CD14-positive monocyte (primary cell): ENCODE results near the gene LAMB3. TPM values are rescaled to one million over a fixed set of nuclear protein-coding genes. Genes with fewer than 3 reads are reported as not detected.

ENCODE experiments used
- DNase-seq, 3 donors: peaks; one replicate each; pipeline ENCODE4 v3.0.0-alpha.2; 2011 to 2022
- H2AFZ ChIP-seq: 2 replicates; pipeline ENCODE4 v1.6.0; 2012; ENCODE audit warnings: mild to moderate bottlenecking, low read depth, low read length, inconsistent platforms; ENCODE audit not compliant: insufficient read depth, poor library complexity, severe bottlenecking
- H3K27ac ChIP-seq, 2 donors: 1 replicate in 1 of 2; 2 replicates in 1 of 2; pipeline ENCODE4 v1.5.1; 2012 to 2013; ENCODE audit warnings: low read length in 2 of 2, control low read depth in 1 of 2, inconsistent platforms in 1 of 2, low read depth in 1 of 2, mild to moderate bottlenecking in 1 of 2
- H3K27me3 ChIP-seq, 2 donors: one replicate each; pipeline versions ENCODE4 v1.6.0 to v1.6.1; 2011 to 2013; ENCODE audit warnings: low read length in 2 of 2; ENCODE audit not compliant: control insufficient read depth in 2 of 2, insufficient read depth in 2 of 2
- H3K36me3 ChIP-seq, 2 donors: replicated peaks in 1 of 2; 1 replicate in 1 of 2; 2 replicates in 1 of 2; pipeline versions ENCODE4 v1.5.1 to v1.6.1; 2012 to 2013; ENCODE audit warnings: low read length in 2 of 2, control low read depth in 1 of 2, inconsistent platforms in 1 of 2, mild to moderate bottlenecking in 1 of 2; ENCODE audit not compliant: insufficient read depth in 2 of 2, control insufficient read depth in 1 of 2
- H3K4me1 ChIP-seq, 2 donors: 1 replicate in 1 of 2; 2 replicates in 1 of 2; pipeline versions ENCODE4 v1.5.1 to v1.6.1; 2012 to 2013; ENCODE audit warnings: low read length in 2 of 2, control low read depth in 1 of 2, inconsistent platforms in 1 of 2, mild to moderate bottlenecking in 1 of 2, moderate library complexity in 1 of 2; ENCODE audit not compliant: insufficient read depth in 2 of 2, control insufficient read depth in 1 of 2
- H3K4me2 ChIP-seq: replicated peaks from 2 replicates; pipeline ENCODE3; 2012; ENCODE audit warnings: low read length, moderate library complexity, mild to moderate bottlenecking; ENCODE audit not compliant: poor library complexity, severe bottlenecking; ENCODE audit errors: extremely low read depth
- H3K4me3 ChIP-seq, 3 experiments: fragments of 200-600 bp in 1 of 3; sonication (generic) in 1 of 3; replicated peaks in 1 of 3; 1 replicate in 2 of 3; 2 replicates in 1 of 3; pipeline ENCODE4 v1.5.1; 2011 to 2013; ENCODE audit warnings: low read length in 3 of 3, mild to moderate bottlenecking in 3 of 3, control low read depth in 2 of 3, low read depth in 2 of 3, inconsistent platforms in 1 of 3, moderate library complexity in 1 of 3
- H3K79me2 ChIP-seq: 2 replicates; pipeline ENCODE4 v1.6.0; 2012; ENCODE audit warnings: mild to moderate bottlenecking, control low read depth, inconsistent platforms, low read length, moderate library complexity; ENCODE audit not compliant: insufficient read depth
- H3K9ac ChIP-seq: 2 replicates; pipeline ENCODE4 v1.6.0; 2017; ENCODE audit warnings: low read length, mild to moderate bottlenecking; ENCODE audit not compliant: insufficient read depth, poor library complexity, severe bottlenecking
- H3K9me3 ChIP-seq, 2 donors: replicated peaks in 1 of 2; 1 replicate in 1 of 2; 2 replicates in 1 of 2; pipeline versions ENCODE4 v1.5.1 to v1.6.1; 2012 to 2013; ENCODE audit warnings: low read length in 2 of 2, control low read depth in 1 of 2; ENCODE audit not compliant: control insufficient read depth in 1 of 2, insufficient read depth in 1 of 2
- H4K20me1 ChIP-seq: 2 replicates; pipeline ENCODE4 v1.6.0; 2012; ENCODE audit warnings: mild to moderate bottlenecking, low read length, control low read depth, moderate library complexity; ENCODE audit not compliant: insufficient read depth
- H3K27ac Mint-ChIP-seq, 7 donors: one replicate each; pipeline ENCODE4 v1.8.0; 2020; ENCODE audit warnings: mild to moderate bottlenecking in 7 of 7, mixed read lengths in 7 of 7, moderate library complexity in 6 of 7, inconsistent platforms in 2 of 7
- H3K27me3 Mint-ChIP-seq, 3 donors: one replicate each; pipeline ENCODE4 v1.8.0; 2021 to 2022; ENCODE audit warnings: low read depth in 3 of 3, mild to moderate bottlenecking in 3 of 3, mixed read lengths in 3 of 3, moderate library complexity in 3 of 3, inconsistent platforms in 1 of 3
- H3K36me3 Mint-ChIP-seq, 2 donors: one replicate each; pipeline ENCODE4 v1.8.0; 2020; ENCODE audit warnings: mixed read lengths in 2 of 2, inconsistent platforms in 1 of 2, mild to moderate bottlenecking in 1 of 2
- H3K4me1 Mint-ChIP-seq: one replicate; pipeline ENCODE4 v1.8.0; 2020; ENCODE audit warnings: mild to moderate bottlenecking, mixed read lengths
- H3K4me3 Mint-ChIP-seq, 2 donors: one replicate each; pipeline ENCODE4 v1.8.0; 2020; ENCODE audit warnings: mild to moderate bottlenecking in 2 of 2, mixed read lengths in 2 of 2, moderate library complexity in 1 of 2
- H3K9me3 Mint-ChIP-seq, 7 donors: one replicate each; pipeline ENCODE4 v1.8.0; 2020 to 2022; ENCODE audit warnings: mixed read lengths in 7 of 7, mild to moderate bottlenecking in 6 of 7, moderate library complexity in 6 of 7, inconsistent platforms in 2 of 7
- WGBS: methylation state at CpG from one replicate; pipeline ENCODE4 v1.1.5; 2013; ENCODE audit warnings: missing lambda C conversion rate; ENCODE audit not compliant: insufficient coverage; 5-methylcytosine and 5-hydroxymethylcytosine counted together
- intact Hi-C, 2 donors: fragments of 100-400 bp; cut with micrococcal nuclease; formaldehyde crosslinking; loops; one replicate each; pipeline versions ENCODE4 v1.15.0 to v1.15.1; 2023
- polyA plus RNA-seq, 3 donors: library from polyadenylated mRNA; depleted of rRNA in 1 of 3; unstranded in 2 of 3; stranded (reverse) in 1 of 3; fragments of 300-500 nt in 2 of 3; fragments of >200 nt in 1 of 3; fragmentation: Illumina TruSeq in 2 of 3; gene quantifications; 1 replicate in 2 of 3; 2 replicates in 1 of 3; pipeline ENCODE4 v1.2.3, GENCODE V29; 2012 to 2021
- TF ChIP-seq, protein P1 (sequence below): fragments of 200-600 bp; IDR thresholded peaks from one replicate; pipeline ENCODE4 v1.8.0; 2022; ENCODE audit warnings: antibody characterized with exemption, mild to moderate bottlenecking

Gene LAMB3
- polyA plus RNA-seq, 3 donors: 0.29 to 0.67 (median 0.30) TPM

DNA sequence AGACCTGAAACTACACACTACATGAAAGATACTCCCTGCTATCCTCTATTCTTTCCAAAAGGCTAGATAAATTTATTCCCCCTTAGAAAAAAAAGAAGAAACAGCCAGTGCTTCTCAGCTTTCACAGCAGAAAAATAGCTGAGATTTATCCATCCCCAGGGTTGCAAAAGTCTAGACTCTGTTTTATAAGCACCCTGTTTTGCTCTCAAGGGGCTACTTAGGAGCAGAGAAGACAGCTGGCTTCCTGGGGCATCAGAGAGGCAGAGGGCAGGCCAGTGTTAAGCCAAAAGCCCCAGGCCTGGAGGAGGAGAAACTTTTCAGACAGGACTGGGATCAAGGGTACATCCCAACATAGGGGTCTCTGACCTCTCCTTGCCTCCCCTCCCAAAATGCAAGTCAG lies 3.9 kb downstream of the LAMB3 start:
- TF ChIP-seq, protein P1, sequence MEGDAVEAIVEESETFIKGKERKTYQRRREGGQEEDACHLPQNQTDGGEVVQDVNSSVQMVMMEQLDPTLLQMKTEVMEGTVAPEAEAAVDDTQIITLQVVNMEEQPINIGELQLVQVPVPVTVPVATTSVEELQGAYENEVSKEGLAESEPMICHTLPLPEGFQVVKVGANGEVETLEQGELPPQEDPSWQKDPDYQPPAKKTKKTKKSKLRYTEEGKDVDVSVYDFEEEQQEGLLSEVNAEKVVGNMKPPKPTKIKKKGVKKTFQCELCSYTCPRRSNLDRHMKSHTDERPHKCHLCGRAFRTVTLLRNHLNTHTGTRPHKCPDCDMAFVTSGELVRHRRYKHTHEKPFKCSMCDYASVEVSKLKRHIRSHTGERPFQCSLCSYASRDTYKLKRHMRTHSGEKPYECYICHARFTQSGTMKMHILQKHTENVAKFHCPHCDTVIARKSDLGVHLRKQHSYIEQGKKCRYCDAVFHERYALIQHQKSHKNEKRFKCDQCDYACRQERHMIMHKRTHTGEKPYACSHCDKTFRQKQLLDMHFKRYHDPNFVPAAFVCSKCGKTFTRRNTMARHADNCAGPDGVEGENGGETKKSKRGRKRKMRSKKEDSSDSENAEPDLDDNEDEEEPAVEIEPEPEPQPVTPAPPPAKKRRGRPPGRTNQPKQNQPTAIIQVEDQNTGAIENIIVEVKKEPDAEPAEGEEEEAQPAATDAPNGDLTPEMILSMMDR: no peak
- H3K27ac ChIP-seq: no peak overlapping the region
- intact Hi-C loops: loop anchor here (5.0 kb wide), 1 partner anchor 44 kb away; no protein-coding TSS in a partner anchor
- H3K4me2 ChIP-seq: peak overlapping the region; percentile 59
- Mint-ChIP-seq H3K27me3 (peaks cover 29 to 35% (median 33%) of the 10 kb centered on the region in 3 donors), H3K4me1 (peaks cover 70% of the 10 kb centered on the region), H3K9me3 (peaks cover 0 to 2% (median 0%) of the 10 kb centered on the region in 7 donors), H3K36me3 (peaks cover 0 to 11% of the 10 kb centered on the region in 2 donors), H3K4me3 (no peak overlapping the region), H3K27ac (peak overlapping the region; percentile 74 to 89 (median 83))
- H3K79me2 ChIP-seq: no peaks in the 10 kb centered on the region
- no peaks in the 10 kb centered on the region for H3K9me3 ChIP-seq
- H3K36me3 ChIP-seq: no peaks in the 10 kb centered on the region
- no peak for DNase-seq
- H2AFZ ChIP-seq: no peak overlapping the region
- no peak overlapping the region for H3K4me3 ChIP-seq
- peaks cover 60 to 66% of the 10 kb centered on the region in 2 donors for H3K4me1 ChIP-seq
- no peaks in the 10 kb centered on the region for H4K20me1 ChIP-seq
- no peak overlapping the region for H3K9ac ChIP-seq
- H3K27me3 ChIP-seq: peaks cover 3 to 22% of the 10 kb centered on the region in 2 donors

DNA sequence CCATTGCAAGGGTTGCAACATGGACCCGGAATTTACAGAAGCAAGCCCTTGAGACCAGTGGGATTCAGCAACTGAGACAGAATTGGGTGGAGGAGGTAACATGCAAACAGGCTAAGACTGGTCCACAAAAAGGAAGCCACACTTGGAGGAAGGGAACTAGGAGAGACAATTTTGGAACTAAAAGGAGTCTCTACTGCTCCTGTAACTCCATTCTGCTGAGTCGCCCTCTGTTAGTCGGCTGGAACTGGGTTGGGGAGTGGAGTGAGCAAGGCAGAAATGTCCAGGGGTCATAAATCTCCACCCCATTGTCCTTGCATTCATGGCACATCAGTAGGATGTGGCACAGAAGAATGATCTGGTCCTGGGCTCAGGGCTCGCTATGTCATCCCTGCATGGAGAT lies 5.1 kb downstream of the LAMB3 start:
- Histone ChIP-seq H3K27ac (no peak overlapping the region), H3K36me3 (no peaks in the 10 kb centered on the region), H4K20me1 (no peaks in the 10 kb centered on the region), H2AFZ (no peak overlapping the region), H3K4me1 (peaks cover 54 to 55% of the 10 kb centered on the region in 2 donors), H3K27me3 (peaks cover 3 to 11% of the 10 kb centered on the region in 2 donors), H3K4me3 (no peak overlapping the region), H3K9me3 (no peaks in the 10 kb centered on the region), H3K4me2 (no peak overlapping the region), H3K79me2 (no peaks in the 10 kb centered on the region), H3K9ac (no peak overlapping the region)
- DNase-seq: peak in 2 of 3 donors; percentile 33 to 52
- TF ChIP-seq, protein P1: no peak
- Mint-ChIP-seq H3K4me1 (peaks cover 61% of the 10 kb centered on the region), H3K27ac (peak overlapping the region in 6 of 7 donors; percentile 20 to 88 (median 56)), H3K9me3 (peaks cover 0 to 2% (median 0%) of the 10 kb centered on the region in 7 donors), H3K27me3 (peaks cover 19 to 32% (median 29%) of the 10 kb centered on the region in 3 donors), H3K36me3 (peaks cover 0 to 11% of the 10 kb centered on the region in 2 donors), H3K4me3 (peak overlapping the region in 1 of 2 donors; percentile 52)
- intact Hi-C loops: loop anchor here (5.0 kb wide), 1 partner anchor 45 kb away; no protein-coding TSS in a partner anchor
- WGBS: 90% methylated on average over 2 of the region's 4 CpGs
